ENCODE measurements around the gene NRXN3. TPM values are rescaled to one million over a fixed set of nuclear protein-coding genes. Genes with fewer than 3 reads are reported as not detected.
A peak's percentile ranks its signal among the peaks of the same experiment; 100 is the strongest.

Gene NRXN3
- total RNA-seq, 3 donors from 2014 or later, result 2.1 to 27.3 (median 2.6) TPM

DNA sequence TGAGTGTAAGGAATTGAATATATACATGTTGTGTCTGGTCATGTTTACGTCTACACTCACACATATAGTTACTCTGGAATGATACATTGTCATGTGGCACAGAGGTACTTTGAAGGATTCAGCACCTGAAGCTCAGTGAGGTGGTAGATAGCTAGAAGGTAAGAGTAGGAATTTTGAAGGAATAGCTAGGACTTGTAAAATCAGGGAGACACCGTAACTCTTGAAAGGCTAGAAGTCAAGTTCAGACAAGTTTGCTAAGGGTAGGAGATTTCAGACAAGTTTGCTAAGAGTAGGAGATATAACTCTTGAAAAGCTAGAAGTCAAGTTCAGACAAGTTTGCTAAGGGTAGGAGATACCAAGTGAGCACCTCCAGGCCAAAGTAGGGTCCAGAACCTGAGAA, 14.0 kb upstream of the NRXN3 start:
- no peak for TF ChIP-seq CTCF (IDR thresholded peaks at IDR 0.05)
- H3K4me1 ChIP-seq (ENCODE audit: low read depth), result no peaks in the 10 kb centered on the region
- no peaks in the 10 kb centered on the region for H3K9me3 ChIP-seq
- DNase-seq, result no peak
- no peaks in the 10 kb centered on the region for H3K36me3 ChIP-seq (ENCODE audit: low read depth)
- H3K4me3 ChIP-seq, result no peak overlapping the region
- intact Hi-C loops (cut with DNase I, micrococcal nuclease), result no loop called here
- no peak for ATAC-seq

- intact Hi-C loops (cut with DNase I, micrococcal nuclease), result no loop called here
- ATAC-seq (no peak), DNase-seq (peak in 2 of 3 donors; percentile 27 to 41)
- no peak for TF ChIP-seq CTCF (IDR thresholded peaks at IDR 0.05)
- no peaks in the 10 kb centered on the region for H3K36me3 ChIP-seq (ENCODE audit: low read depth)
- no peaks in the 10 kb centered on the region for H3K4me1 ChIP-seq (ENCODE audit: low read depth)
- H3K4me3 ChIP-seq, result no peak overlapping the region
- H3K9me3 ChIP-seq, result no peaks in the 10 kb centered on the region
These were observed 12.4 kb upstream of the NRXN3 start for GRCh38 chr14:78157494-78158437.

DNA sequence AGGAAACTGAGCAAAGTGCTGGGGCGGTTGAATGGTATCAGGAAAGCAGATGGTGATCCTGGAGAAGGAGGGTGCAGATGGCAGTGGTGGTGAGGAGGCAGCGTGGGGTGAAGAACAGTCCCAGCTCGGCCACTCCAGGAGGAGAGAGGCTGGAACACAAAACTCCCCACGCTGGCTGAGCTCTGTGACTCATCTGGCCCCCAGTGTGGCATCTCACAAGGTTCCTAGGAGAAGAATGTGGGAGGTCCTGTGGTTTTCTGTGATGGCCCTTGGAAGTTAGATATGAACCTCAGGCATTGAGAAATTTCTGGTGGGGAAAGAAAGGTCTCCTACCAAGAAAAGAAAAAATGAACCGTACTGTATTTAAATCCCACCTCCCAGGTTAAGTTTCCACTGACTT, 8.0 kb upstream of the NRXN3 start:
- Histone ChIP-seq H3K4me3 (no peak overlapping the region), H3K4me1 (ENCODE audit: low read depth) (no peaks in the 10 kb centered on the region), H3K9me3 (no peaks in the 10 kb centered on the region), H3K36me3 (ENCODE audit: low read depth) (no peaks in the 10 kb centered on the region)
- DNase-seq (no peak), ATAC-seq (no peak)
- TF ChIP-seq CTCF (IDR thresholded peaks at IDR 0.05), result no peak
- intact Hi-C loops (cut with DNase I, micrococcal nuclease), result no loop called here

- peak in 2 of 3 donors; percentile 49 to 53 for DNase-seq
These were observed 5.8 kb upstream of the NRXN3 start for GRCh38 chr14:78164226-78164853.

GRCh38 chr14:78172428-78172827, 2.3 kb downstream of the NRXN3 start:
- TF ChIP-seq CTCF (IDR thresholded peaks at IDR 0.05), result no peak
- H3K4me3 ChIP-seq, result no peak overlapping the region
- DNase-seq, result no peak
- no peaks in the 10 kb centered on the region for H3K9me3 ChIP-seq
- no peak for ATAC-seq
- intact Hi-C loops (cut with DNase I, micrococcal nuclease), result no loop called here
- H3K36me3 ChIP-seq (ENCODE audit: low read depth), result no peaks in the 10 kb centered on the region
- no peaks in the 10 kb centered on the region for H3K4me1 ChIP-seq (ENCODE audit: low read depth)

More at GRCh38 chr14:78164226-78164853, 5.8 kb upstream of the NRXN3 start:
- no peaks in the 10 kb centered on the region for H3K9me3 ChIP-seq
- intact Hi-C loops (cut with DNase I, micrococcal nuclease), result no loop called here
- no peaks in the 10 kb centered on the region for H3K36me3 ChIP-seq (ENCODE audit: low read depth)
- TF ChIP-seq CTCF (IDR thresholded peaks at IDR 0.05), result peak; percentile 19
- H3K4me3 ChIP-seq, result no peak overlapping the region
- no peaks in the 10 kb centered on the region for H3K4me1 ChIP-seq (ENCODE audit: low read depth)
- ATAC-seq, result peak; percentile 62
